ENCODE measurements around the gene P3R3URF.

The P3R3URF gene

DNA sequence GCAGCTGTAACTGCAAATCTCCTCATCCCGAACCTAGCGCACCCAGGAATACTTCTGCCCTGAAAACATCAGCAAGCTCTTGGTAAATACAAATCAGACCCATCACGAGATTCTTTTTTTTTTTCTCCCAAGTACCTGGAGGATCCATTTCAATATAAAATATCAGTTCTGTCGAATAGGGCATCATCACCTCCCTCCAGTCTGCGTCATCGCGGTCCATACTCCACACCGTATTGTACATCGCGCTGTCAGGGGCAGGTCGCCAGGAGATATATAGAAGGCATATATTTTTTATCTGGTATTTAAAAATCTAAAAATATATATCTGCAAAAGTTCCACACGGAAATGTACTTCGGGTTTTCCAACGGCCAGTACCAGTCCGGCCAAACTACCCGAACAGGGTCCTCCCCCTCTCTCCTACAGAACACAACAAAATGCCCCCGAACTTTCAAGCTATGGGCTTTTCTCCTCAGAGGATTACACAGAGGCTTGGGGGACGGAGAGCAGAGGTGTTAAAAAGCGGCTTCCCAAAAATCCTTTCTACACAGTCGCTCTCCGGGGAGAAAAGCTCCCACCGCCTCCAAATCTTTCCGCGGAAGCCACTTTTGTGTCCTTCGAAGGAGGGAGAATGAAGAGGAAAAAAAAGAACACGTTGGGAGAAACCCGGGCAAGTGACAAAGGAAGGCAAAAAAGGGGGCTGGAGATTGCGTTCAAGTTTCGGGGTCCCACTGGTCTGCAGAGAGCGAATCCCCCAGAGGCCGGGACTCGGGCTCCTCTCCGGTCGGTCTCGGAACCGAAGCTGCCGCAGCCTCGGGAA lies 44.4 kb downstream of the P3R3URF start:
- peak; percentile 10 to 26 for DNase-seq

DNA sequence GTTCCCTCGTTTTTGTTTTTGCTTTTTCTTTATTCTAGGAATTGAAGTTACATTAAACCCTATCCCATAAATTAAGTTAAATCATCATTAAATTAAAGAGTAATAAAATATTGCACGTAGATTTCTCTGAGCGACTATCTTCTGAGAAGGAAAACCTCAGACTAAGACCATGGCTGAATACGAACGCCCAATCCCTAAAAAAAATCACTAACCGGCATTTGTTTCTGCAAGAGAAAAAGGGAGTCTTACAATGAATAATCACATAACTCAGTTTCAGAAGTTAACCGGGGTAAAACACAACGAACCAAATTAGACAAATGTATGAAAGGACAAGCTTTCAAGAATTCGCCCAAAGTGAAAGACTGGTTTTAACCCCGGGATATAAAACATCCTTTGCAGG lies 45.2 kb downstream of the P3R3URF start:
- DNase-seq, result no peak

DNA sequence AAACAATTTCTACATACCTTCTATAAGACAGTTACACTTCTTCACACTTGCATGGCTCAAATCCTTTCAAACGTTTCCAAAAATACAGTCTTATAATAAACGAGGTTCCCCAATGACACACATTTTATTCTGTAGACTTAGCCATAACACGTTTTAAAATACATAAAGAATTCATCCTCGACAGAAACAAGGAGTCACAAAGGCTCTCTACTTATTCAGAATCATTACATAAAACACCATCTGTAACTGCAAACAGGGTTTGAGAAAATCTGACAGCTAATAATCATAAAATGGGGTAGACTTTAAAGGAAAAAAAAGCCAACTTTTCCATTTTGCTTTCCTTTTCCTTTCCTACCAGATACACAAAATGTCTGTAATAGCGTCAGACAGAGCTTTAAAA lies 45.7 kb downstream of the P3R3URF start:
- DNase-seq, result no peak

DNA sequence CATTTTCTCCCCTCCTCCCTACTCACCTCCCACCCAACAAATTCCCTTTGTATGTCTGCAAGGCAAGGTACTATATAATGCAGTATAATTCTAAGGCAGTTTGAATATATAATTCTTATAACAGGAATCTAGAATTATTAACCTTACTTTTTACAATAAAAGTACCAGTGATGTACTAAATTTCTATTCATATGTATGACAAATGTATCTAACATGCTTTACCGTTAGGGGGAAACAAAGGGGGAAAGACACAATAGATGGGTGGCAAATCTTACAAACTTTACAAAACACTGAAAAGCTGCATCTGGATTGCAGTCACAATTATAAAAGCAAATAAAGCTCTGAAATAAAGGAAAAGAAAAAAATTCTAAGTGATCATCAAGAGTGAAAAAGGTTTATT lies 46.2 kb downstream of the P3R3URF start:
- no peak for DNase-seq

DNA sequence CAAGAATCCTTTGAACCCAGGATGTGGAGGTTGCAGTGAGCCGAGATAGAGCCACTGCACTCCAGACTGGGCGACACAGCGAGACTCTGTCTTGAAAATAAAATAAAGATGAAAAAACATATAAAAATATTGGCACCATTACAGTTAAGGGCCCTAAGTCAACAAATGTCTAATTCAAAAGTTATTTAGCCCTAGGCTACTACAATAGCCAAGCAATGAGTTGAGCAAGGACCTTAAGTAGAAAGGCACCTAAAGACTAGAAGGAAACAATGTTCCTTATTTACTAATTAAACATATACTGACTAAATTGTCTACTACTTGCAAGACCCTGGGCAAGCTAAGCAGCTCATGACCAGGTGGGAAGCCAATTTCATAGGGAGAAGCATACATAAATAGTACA lies 47.9 kb downstream of the P3R3URF start:
- no peak for DNase-seq
